HG03439 (cell line): ENCODE measurements around the gene IPO9.
"Not testable (repeated sequence)": the region's sequence is repeated elsewhere in the genome, so short reads cannot be mapped to it uniquely, and the experiment has no call there.

Source experiments
- ATAC-seq: cut with Tn5 transposase; IDR thresholded peaks from one replicate; pipeline ENCODE4 v1.9.1; 2021; ENCODE audit warnings: mild to moderate bottlenecking, moderate library complexity; ENCODE audit not compliant: unreplicated experiment

The IPO9 gene

GRCh38 chr1:201808633-201808990, 20.3 kb upstream of the IPO9 start:
- no peak for ATAC-seq

GRCh38 chr1:201809876-201810275, 19.1 kb upstream of the IPO9 start:
- no peak for ATAC-seq

DNA sequence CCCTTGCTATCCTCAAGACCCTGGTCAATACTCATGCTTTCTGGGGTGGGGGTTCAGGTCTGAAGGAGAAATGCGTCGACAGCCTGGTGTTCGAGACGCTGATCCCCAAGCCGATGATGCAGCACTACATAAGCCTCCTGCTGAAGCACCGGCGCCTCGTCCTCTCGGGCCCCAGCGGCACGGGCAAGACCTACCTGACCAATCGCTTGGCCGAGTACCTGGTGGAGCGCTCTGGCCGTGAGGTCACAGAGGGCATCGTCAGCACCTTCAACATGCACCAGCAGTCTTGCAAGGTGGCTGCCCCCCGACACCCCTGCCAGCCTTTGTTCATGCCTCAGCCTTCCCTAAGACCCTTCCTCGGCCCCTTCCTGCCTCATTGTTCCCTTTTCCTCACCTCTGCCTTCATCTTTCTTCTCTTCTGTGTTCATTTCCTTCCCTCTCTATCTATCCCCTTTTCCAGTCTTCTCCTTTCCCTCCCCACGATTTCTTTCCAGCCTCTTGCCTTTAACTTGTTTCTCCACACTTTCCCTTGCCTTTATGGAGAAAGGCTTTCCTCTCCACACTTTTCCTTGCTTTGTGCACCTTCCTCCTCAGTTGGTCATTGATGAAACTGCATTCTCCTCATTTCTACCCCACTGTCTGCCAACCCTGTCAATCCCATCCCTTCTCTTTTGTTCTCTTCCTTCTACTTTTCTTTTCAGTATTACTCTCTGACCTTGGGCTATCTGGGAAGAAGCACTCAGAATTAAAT, 18.3 kb upstream of the IPO9 start:
- ATAC-seq, result no peak

GRCh38 chr1:201813226-201813625, 15.7 kb upstream of the IPO9 start:
- no peak for ATAC-seq

GRCh38 chr1:201816309-201816854, 12.6 kb upstream of the IPO9 start:
- no peak for ATAC-seq

DNA sequence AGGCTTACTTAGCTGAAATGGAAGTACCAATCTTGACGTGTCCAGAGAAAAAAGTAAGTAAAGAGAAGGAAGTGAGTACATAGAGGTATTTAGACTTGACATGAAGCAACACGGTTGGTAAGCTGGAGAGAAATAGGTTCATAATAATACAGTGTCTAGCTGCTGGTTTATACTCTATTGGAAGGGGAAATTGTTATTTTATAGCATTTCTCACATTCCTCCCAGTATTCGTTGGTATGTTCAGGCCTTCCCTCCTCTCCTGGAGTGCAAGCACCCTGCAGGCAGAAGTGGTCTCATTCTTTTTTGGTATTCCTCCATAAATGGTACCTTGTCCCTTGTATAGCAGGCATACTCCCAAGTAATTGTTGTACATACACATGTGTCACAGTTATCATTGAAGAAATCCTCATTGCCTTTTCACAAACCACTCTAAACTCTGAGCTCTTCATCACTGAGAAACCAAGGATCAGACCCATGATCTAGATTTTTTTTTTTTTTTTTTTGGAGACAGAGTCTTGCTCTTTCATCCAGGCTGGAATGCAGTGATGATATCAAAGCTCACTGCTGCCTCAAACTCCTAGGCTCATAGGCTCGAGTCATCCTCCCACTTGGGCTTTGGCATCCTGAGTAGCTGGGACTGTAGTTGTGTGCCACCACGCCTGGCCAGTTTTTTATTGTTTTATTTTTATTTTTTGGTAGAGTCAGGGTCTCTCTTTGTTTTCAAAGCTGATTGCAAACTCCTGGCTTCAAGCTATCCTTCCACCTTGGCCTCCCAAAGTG, 9.8 kb upstream of the IPO9 start:
- ATAC-seq, result no peak

- no peak for ATAC-seq
Observed at GRCh38 chr1:201820413-201820812, 8.5 kb upstream of the IPO9 start.

DNA sequence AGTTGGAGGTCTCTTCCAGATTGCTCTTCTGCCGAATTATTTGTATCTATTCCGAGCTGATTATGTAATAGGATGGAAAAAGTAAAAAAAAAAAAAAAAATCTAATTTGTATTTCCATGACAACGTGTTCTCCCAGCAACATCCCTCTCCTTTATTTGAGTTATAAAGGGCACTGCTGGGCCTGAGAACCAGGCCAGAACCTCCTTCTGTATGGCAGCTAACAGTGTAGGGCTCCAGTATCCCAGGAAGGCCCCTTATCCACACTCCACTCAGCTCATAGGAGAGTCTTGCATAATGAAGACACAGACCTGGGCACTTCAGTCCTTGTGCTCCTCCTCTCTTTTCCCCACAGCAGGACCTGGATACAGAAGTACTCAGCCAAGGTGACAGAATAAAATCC, 3.7 kb upstream of the IPO9 start:
- ATAC-seq, result no peak

- no peak for ATAC-seq
Observed at GRCh38 chr1:201826830-201827229, 2.1 kb upstream of the IPO9 start.

GRCh38 chr1:201827321-201828216, 1.4 kb upstream of the IPO9 start:
- ATAC-seq, result no peak

DNA sequence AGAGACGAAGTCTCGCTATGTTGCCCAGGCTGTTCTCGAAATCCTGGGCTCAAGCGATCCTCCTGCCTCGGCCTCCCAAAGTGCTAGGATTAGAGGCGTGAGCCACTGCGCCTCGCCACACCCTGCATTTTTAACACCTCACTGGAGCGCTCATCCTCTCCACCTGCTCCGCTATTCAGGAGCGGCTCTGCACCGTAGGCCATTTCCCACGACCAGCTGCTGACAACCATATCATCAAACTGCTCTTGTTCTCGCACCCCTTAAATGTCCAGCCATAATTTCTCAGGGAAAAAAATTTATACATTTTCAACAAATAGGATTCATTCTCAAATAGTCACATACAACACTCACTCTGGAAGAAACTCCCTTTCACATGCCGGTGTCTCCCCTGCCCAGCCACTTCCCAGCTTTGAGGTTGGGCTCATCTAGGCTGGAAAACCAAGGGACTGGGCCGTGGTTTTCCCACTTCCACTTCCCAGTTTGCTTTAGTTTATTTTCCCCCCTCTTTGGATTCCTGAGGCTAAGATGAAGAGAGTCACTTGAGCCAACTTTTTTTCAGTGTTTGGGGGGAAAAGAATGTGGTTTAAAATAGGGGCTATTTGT, 639 bp upstream of the IPO9 start:
- ATAC-seq, result no peak

DNA sequence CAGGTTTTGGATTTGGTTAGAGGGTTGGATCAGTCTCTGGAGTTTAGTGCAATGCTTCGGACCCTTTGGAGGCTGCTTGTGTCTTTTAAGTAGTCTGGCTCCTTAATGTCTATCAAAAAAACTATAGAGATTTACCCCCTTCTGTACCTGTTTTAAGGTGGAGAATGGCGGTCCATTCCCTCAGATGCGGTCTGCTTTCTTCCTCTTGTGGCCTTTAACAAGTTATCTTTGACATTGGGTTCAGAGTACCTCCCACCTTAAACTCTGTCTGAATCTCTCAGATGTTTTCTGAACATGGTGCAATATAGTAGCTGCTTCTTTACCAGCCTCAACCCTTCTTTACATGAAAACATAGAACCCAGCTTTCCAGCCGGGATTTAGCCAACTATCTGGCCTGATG, 2.4 kb downstream of the IPO9 start:
- ATAC-seq, result no peak

DNA sequence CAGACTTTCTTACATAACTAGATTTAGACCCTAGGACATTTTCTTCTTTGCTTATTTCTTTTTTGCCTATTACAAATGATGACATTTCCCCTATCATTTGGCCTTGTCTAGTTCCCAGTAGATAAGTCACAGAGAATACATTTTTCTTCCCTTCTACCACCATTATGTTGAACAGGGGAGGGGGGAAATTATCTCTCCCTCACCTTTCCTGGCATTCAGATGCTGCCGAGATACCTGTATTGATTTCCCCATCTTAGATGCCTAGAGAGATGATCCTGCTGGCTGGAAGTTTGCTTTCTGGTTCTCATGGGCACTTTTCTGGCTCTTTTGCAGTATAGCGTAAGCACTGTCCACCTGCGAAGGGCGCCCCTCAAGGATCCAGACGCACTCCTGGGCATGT, 5.7 kb downstream of the IPO9 start:
- no peak for ATAC-seq

GRCh38 chr1:201838381-201838780, 9.4 kb downstream of the IPO9 start:
- ATAC-seq, result no peak

- not testable (repeated sequence) for ATAC-seq
Observed at GRCh38 chr1:201839089-201839488, 10.1 kb downstream of the IPO9 start.

GRCh38 chr1:201840055-201840454, 11.1 kb downstream of the IPO9 start:
- ATAC-seq, result no peak

DNA sequence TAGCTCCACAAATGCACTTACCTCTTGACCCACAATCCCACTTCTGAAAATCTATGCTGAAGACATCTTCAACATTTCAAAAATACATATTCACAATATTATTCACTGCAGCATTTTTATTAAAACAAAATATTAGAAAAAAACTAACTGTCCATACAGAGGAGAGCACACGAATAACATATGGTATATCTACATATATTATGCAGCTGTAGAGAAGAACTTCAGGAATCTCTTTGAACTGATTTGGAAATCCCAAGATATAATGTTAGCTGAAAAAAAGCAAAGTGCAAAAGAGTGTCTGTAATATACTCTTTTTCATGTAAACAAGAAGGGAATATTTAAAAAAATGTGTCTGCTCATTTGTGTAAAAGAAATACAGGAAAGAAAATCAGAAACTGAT, 11.5 kb downstream of the IPO9 start:
- ATAC-seq, result no peak

DNA sequence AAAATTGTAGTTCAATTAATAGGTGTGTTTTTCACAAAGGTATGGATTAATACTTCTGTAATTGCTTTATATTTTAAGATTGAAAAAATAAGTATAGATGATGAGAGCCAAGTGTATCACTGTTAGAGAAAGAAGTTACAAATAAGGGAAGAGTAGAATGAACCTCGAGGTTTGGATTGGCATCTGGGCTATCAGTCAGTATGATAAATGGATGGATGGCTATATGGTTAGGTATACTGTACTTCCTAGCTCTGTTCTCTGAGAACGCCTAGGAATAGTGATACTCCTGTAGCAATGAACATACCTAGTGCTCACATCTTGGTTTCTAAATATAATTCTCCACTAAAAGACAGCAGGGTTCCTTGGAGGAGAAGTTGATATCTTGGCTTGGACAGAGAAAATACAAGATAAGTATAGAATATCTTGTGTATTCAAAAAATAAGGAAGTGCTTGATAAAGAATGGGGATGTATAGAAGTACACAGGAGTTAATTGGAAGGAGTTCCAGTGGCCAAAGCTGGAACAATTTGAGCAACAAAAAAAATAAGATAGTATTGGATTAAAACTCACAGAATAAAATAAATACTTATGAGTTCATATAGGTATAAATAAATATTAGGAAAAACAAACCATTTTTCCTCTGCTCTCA, 12.4 kb downstream of the IPO9 start:
- ATAC-seq, result no peak

DNA sequence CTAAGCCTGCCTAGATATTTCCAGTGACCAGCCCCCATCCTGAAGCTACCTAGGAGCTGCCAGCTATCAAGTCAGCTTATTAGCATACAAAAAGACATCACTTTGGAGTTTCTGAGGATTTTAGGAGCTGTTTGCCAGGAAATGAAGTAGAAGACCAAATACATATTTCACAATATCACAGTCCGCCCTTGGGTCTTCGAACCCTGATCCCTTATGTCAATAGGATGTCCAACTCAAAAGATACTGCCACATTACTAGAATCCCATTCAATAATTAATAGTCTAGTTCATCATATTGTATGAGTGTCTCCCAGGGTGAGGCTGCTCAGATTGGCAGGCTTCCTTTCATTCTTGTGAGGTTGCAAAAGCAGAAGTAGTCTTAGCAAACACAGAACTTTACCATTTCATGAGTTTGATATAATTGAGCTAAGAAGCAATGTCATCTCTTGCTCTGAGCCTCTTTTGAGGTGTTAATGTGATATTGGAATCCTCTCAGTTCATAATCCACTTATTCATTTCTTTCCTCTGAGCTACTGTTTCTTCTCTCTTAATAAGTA, 13.6 kb downstream of the IPO9 start:
- ATAC-seq, result no peak
